GM18868 (cell line): ENCODE results near the gene FGF22.
"Not testable (repeated sequence)": the region's sequence is repeated elsewhere in the genome, so short reads cannot be mapped to it uniquely, and the experiment has no call there.

Source experiments
- ATAC-seq: cut with Tn5 transposase; IDR thresholded peaks from one replicate; pipeline ENCODE4 v1.9.1; 2021; ENCODE audit warnings: mild to moderate bottlenecking, moderate library complexity; ENCODE audit not compliant: unreplicated experiment

FGF22 gene

DNA sequence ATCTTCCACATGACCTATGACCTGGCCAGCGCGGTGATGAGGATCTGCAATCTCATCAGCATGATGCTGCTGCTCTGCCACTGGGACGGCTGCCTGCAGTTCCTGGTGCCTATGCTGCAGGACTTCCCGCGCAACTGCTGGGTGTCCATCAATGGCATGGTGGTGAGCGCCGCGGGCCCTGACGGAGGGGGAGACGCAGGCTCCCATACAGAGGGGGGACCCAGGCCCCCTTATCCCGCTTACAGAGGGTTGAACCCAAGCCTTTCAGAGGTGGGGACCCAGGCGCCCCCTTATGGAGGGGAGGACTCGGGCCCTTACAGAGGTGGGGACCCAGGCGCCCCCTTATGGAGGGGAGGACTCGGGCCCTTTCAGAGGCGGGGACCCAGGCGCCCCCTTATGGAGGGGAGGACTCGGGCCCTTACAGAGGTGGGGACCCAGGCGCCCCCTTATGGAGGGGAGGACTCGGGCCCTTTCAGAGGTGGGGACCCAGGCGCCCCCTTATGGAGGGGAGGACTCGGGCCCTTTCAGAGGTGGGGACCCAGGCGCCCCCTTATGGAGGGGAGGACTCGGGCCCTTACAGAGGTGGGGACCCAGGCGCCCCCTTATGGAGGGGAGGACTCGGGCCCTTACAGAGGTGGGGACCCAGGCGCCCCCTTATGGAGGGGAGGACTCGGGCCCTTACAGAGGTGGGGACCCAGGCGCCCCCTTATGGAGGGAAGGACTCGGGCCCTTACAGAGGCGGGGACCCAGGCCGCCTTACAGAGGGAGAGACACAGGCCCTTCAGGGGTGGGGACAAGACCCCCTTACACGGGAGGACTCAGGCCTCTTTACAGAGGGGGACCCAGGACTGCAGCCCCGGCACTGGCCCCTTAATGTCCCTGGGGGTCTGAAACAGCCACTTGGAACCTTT lies 34.4 kb upstream of the FGF22 start:
- ATAC-seq: not testable (repeated sequence)

DNA sequence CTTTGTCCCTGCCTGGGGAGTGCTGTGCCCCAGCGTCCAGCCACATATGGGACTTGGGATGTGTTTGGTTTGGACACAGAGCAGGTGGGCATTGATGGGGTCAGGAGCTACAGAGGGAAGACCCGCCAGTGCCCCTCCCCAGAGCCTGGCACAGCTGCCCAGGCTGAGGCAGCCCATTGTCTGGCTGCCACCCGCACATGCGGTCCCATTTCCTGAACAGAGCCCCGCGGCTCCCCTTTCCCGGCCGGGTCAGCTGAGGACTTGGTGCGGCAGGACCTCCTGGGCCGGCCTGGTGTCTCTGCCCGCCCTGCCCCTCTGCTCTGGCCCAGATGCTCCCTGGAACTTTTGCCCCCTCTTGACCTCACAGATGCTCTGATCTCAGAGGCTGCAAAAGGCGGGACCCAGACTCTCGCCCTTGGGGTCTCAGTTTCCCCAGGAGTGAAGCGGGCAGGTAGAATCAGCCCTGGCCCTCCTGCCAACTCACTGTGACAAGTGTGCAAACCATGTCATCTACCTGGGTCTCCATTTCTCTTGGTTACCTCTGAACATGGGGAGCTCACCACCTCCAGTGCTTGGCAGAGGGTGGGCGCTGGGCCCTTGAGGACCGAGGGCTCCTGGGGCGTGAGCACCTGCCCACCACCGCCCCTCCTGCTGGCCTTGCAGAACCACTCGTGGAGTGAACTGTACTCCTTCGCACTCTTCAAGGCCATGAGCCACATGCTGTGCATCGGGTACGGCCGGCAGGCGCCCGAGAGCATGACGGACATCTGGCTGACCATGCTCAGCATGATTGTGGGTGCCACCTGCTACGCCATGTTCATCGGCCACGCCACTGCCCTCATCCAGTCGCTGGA lies 32.2 kb upstream of the FGF22 start:
- no peak for ATAC-seq

DNA sequence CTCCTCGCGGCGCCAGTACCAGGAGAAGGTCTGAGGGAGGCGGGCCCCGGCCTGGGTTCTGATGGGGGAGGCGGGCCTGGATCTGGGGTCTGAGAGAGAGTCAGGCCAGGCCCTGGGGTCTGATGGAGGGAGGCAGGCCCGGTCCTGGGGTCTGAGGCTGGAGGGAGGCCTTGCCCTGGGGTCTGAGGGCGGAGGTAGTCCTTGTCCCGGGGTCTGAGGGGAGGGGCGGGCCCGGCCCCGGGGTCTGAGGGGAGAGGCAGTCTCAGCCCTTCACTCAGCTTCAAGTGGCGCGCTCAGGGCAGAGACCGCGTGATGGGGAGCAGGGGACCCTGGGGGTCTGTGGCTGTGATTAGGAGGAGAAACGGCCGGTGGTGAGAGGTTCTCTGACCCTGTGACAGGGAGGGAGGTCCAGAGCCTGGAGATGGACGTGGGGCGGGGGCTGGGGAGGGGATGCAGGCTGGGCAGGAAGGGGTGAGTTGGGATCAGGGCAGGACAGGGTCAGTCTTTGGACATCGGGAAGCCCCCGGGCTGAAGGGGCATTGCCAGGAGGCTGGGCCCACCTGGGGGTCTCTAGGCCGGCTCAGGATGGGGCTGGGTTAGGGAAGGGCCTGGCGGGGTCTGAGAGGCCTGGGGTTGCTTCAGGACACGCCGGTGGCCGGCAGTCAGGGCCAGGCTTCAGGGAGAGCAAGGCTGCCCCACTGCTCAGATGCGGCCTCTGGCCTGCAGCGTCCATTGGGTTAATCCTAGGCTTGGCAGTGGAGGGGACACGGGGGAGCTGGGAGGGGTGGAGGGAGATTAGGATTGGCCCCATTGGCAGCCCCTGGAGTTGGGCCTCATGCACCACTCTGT lies 31.3 kb upstream of the FGF22 start:
- no peak for ATAC-seq

DNA sequence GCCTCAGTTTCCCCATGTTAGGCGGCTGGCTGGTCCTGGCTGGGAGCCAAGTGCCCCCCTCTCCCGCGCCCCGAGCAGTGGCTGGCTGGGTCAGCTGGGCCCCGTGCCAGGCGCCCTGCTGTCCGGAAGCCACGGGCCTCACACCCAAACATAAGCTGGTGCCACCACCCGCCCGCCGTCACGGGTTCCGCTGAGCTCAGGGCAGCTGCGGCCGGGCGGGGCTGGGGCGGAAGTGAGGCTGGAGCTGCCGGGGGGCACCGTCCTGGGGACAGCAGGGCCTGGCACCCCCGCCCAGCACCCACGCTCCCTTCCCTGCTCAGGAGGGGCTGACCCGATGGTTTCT lies 30.7 kb upstream of the FGF22 start:
- ATAC-seq: no peak

DNA sequence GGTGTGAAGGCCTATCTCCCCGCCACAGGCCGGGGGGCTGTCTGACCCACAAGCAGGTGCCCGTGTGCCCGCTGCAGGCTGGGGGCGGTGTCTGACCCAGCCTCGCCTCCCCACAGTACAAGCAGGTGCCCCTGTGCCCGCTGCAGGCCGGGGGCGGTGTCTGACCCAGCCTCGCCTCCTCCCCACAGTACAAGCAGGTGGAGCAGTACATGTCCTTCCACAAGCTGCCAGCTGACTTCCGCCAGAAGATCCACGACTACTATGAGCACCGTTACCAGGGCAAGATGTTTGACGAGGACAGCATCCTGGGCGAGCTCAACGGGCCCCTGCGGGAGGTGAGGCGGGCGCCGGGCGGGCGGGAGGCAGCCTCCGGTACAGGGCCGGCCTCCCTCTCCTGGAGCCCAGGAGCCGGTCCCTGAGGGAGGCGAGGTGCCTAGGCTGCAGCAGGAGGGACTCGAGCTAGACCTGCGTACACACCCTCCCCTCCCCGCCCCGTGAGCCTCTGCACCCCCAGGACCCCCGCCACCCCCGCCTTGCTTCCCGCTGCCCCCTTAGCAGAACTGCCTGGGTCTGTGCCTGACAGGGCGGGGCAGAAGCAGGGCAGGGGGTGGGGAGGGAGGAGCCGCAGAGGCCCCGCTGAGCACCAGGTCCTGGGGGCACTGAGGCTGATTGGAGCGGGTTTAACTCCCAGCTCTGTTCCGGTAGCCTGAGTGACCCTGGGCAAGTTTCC lies 29.4 kb upstream of the FGF22 start:
- no peak for ATAC-seq

DNA sequence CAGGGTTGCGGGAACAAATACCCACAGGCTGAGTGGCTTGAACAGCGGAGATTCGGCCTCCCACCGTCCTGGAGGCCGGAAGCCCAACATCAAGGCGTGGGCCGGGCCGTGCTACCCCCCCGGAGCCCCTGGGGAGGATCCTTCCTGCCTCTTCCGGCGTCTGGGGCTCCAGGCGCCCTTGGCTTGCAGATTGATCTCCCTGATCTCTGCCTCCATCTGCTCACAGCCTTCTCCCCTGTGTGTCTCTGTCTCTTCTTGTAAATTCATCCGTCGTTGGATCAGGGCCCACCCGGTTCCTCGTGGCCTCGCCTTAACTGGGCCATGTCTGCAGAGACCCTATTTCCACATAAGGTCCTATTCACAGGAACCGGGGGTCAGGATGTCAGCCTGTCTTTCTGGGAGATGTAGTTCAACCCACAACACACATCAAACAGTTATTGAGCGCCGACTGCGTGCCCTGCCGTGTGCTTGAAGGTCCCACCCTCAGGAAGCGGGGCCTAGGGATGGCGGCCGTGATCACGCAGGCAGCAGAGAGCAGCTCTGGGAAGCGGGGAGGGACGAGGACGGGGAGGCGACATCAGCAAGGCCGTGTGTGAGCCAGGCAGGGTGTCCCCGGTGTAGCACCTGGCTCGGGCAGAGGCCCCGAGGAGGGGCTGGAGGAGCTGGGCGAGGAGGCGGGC lies 28.7 kb upstream of the FGF22 start:
- ATAC-seq: no peak

DNA sequence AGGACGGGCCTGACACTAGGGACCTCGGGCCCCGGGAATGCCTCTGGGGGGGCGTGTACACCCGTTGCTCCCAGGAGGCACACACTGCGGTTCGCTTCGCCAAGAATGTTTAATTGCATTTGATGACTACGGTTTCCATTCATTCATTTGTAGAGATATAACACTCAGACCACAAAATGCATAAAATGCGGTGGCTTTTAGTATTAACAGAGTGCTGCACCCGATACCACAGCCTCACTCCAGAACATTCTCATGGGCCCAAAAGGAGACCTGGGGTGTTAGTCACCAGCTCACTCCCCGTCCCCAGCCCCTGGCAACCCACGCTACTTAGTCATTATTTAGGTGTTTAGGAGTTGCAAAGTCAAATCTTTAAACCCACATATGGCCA lies 28.2 kb upstream of the FGF22 start:
- ATAC-seq: no peak

DNA sequence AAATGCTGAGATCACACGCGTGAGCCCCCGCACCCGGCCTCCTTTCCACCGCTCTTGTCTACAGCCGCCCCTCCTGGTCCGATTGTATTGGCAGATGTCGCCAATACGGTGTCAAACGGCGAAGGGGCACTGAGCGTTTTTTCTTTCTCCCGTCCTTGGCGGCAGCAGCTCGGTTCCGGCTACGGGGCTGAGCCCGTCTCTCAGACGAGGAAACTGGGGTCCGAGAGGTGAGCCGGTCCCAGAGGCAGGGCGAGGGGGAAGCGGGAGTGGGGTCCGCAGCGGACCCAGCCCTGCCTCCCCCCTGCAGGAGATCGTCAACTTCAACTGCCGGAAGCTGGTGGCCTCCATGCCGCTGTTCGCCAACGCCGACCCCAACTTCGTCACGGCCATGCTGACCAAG lies 26.7 kb upstream of the FGF22 start:
- ATAC-seq: no peak

DNA sequence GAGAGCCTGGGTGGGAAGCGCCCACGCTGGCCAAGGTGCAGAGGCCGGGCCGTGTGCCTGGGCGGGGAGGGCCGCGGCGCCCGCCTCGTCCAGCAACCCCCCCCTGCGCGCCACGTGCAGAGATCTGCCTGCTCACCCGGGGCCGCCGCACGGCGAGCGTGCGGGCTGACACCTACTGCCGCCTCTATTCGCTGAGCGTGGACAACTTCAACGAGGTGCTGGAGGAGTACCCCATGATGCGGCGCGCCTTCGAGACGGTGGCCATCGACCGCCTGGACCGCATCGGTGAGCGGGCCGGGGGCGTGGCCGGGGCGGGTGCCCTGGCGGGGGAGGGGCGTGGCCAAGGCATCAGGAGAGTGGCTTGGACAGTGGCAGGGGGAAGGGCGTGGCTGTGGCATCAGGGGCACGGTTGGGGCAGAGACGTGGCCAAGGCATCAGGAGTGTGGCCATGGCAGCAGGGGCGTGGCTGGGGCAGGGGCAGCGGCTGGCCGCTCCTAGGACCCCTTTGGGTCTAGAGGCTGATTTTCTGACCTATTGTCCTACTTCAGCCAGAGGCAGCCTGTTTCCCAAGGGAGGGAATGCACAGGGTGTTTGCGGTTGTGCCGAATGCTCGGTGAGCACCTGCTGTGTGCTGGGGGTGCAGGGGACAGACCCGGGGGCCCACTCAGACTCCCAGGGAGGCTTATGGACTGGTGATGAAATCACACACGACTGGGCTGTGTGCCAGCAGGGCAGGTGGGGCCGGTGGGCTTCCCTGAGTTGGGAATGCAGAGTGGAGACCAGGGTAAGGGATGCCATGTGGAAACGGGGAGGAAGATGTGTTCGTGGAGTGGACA lies 25.7 kb upstream of the FGF22 start:
- ATAC-seq: no peak

DNA sequence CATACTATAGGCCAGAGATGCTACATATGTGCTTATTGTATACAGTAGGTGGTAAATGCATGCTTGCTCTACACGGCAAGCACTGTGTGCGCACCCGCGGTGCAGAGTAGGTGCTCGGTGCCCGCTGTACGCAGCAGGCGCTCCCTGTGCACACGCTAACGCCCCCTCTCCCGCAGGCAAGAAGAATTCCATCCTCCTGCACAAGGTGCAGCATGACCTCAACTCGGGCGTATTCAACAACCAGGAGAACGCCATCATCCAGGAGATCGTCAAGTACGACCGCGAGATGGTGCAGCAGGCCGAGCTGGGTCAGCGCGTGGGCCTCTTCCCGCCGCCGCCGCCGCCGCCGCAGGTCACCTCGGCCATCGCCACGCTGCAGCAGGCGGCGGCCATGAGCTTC lies 24.1 kb upstream of the FGF22 start:
- ATAC-seq: no peak

DNA sequence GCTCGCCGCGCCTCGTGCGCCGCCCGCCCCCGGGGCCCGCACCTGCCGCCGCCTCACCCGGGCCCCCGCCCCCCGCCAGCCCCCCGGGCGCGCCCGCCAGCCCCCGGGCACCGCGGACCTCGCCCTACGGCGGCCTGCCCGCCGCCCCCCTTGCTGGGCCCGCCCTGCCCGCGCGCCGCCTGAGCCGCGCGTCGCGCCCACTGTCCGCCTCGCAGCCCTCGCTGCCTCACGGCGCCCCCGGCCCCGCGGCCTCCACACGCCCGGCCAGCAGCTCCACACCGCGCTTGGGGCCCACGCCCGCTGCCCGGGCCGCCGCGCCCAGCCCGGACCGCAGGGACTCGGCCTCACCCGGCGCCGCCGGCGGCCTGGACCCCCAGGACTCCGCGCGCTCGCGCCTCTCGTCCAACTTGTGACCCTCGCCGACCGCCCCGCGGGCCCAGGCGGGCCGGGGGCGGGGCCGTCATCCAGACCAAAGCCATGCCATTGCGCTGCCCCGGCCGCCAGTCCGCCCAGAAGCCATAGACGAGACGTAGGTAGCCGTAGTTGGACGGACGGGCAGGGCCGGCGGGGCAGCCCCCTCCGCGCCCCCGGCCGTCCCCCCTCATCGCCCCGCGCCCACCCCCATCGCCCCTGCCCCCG lies 23.5 kb upstream of the FGF22 start:
- ATAC-seq: no peak

DNA sequence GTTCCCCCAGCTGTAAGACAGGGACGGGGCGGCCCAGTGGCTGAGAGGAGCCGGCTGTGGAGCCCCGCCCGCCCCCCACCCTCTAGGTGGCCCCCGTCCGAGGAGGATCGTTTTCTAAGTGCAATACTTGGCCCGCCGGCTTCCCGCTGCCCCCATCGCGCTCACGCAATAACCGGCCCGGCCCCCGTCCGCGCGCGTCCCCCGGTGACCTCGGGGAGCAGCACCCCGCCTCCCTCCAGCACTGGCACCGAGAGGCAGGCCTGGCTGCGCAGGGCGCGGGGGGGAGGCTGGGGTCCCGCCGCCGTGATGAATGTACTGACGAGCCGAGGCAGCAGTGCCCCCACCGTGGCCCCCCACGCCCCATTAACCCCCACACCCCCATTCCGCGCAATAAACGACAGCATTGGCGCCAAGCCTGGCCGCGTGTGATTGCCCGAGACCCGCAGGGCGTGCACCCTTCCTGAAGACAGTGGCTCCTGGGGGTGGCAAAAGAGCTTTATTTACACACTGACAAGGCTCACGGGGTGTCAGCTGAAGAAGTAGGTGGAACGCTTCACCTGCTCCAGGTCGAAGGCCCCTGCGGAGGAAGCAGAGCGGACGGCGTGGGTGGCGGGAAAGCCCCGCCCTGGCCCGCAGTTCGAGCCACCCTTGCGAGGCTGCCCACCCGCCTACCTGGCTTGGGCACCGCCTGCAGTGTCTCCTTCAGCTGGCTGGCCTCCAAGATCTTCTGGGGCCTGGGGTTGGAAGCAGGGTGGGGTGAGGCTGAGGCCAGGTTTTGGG lies 22.7 kb upstream of the FGF22 start:
- no peak for ATAC-seq

DNA sequence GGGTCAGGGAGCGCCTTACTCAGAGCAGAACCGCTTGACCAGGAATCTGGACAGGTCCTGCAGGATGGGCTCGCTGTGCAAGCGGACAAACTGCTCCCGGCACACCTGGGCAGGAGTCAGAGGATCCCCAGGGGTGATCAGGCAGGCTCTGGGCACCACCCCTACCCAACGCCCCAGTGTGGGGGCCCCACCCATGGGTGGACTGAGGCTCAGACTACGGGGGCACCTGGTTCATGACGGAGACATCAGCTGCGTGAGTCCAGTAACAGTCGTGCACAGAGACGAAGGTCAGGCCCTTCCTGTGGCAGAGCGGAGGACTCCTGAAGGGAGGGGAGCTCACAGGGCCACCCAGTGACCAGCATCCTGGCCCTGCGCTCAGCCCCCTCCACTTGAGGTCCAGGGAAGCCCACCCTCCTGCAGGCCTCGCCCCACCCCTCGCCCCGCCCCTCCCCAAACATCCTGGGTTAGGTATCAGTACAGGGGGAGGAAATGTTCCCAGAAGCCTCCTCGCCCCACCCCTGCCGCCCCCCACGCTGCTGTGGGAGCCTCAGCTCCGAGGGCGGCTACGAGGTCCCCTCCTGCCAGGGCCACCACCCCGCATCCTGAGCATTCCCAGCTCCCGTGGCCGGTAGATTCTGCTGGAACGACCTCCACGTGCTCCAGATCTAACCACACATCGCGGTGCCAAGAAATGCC lies 22.0 kb upstream of the FGF22 start:
- no peak for ATAC-seq

DNA sequence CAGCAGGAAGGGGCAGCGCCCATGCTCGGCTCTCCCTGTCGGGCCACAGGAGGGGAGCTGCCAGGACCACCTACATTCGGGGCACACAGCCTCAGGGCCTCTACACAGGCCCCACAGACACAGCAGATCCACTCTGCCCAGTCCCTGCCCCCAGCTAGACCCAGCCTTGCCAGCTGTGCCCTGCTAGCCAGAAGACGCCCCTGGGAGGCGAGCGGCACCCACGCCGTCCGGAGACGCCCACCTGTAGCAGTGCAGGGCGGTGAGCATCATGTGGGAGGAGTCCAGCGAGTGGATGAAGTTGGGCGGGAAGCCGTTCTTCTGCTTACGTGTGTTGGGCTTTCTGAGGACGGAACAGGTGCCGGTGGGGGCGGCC lies 21.4 kb upstream of the FGF22 start:
- no peak for ATAC-seq

DNA sequence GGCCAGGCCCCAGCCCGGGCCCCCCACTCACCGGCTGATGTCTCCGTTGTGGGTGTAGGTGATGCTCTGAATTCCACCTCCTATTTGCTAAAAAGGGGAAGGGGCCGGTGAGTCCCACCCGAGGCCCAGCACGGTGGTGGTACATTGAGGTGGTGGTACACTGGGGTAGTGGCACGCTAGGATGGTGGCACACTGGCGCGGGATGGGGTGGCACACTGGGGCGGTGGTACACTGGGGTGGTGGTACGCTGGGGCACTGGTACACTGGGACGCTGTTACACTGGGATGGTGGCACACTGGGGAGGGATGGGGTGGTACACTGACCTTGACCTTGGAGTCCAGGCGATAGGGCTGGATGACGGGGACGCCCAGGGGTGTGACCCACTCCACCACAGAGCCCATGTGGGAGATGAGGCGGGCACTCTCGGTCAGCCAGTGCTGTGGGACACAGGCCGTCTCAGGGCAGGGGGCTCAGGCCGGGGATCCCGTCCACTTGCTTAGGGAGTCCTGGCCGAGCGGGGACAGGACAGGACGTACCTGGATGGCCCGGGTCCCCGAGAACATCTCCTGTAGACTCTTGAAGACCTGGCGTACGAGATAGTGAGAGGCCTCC lies 20.9 kb upstream of the FGF22 start:
- ATAC-seq: no peak

DNA sequence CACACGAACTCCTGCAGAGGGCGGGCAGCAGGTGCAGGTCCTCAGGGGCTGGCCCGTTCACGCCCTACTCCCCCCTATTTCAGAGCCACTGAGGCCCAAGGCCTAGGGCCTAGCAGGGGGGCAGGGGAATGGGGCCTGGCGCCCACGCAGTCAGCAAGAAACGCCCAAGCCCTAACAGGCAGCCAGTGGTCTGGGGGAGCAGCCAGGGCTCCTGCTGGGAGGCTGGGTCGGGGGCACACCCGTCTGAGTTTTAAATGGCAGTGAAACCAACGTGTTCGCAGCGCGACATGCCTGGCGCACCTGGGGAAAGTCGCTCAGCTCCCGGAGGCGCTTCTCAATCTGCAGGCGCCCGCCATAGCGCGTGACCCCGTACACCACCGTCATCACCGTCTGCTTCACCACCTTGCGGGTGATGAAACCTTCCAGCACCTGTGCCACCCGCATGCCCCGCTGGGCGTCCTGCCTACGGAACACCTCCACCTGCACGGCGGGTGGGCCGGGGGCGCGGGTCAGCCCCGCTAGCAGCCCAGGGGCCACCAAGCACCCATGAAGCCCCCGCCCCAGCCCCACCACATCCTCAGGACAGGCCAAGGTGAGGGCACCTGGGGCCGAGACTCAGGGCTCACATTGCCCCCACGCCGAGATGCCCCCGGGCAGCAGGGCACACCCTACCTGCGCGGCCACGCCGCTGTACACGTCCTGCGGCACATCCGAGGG lies 20.2 kb upstream of the FGF22 start:
- ATAC-seq: no peak
